Kidney (tissue), 14 donors: Measurements from ENCODE around the gene DTNB. TPM values are rescaled to one million over a fixed set of nuclear protein-coding genes. Genes with fewer than 3 reads are reported as not detected.

ENCODE experiments used
- DNase-seq, 5 donors: peaks; one replicate each; pipeline ENCODE4 v3.0.0-alpha.2; 2013 to 2020
- FAIRE-seq: peaks from 2 replicates; lab custom pipeline; 2012; peaks lifted over from hg19 to GRCh38; lab: Jason Lieb, UNC
- H3K27ac ChIP-seq, 2 donors: one replicate each; pipeline ENCODE4 v1.7.0; 2013; ENCODE audit warnings: low read depth in 2 of 2, low read length in 2 of 2, inconsistent platforms in 1 of 2
- H3K27me3 ChIP-seq: one replicate; pipeline ENCODE4 v1.7.1; 2013; ENCODE audit warnings: low read length, inconsistent platforms; ENCODE audit not compliant: control insufficient read depth, insufficient read depth
- H3K36me3 ChIP-seq, 3 donors: one replicate each; pipeline versions ENCODE4 v1.7.0 to v1.7.1; 2013; ENCODE audit warnings: low read length in 3 of 3, control low read depth in 1 of 3, inconsistent platforms in 1 of 3; ENCODE audit not compliant: insufficient read depth in 3 of 3, control insufficient read depth in 2 of 3
- H3K4me1 ChIP-seq, 3 donors: one replicate each; pipeline versions ENCODE4 v1.7.0 to v1.7.1; 2013; ENCODE audit warnings: low read length in 3 of 3, inconsistent platforms in 1 of 3, low read depth in 1 of 3; ENCODE audit not compliant: control insufficient read depth in 2 of 3, insufficient read depth in 2 of 3
- H3K4me3 ChIP-seq, 3 donors: one replicate each; pipeline versions ENCODE4 v1.7.0 to v1.8.1; 2013; ENCODE audit warnings: low read length in 3 of 3, control low read depth in 1 of 3, inconsistent platforms in 1 of 3
- H3K9ac ChIP-seq, 3 donors: one replicate each; pipeline versions ENCODE4 v1.7.0 to v1.7.1; 2013; ENCODE audit warnings: low read length in 3 of 3, control low read depth in 1 of 3, inconsistent platforms in 1 of 3
- H3K9me3 ChIP-seq, 3 donors: one replicate each; pipeline versions ENCODE4 v1.7.0 to v1.7.1; 2013; ENCODE audit warnings: low read length in 3 of 3, control low read depth in 1 of 3, inconsistent platforms in 1 of 3; ENCODE audit not compliant: control insufficient read depth in 2 of 3, insufficient read depth in 1 of 3
- intact Hi-C: fragments of 100-400 bp; cut with DNase I; formaldehyde crosslinking; loops from one replicate; pipeline ENCODE4 v1.11.1; 2022
- polyA plus RNA-seq: library from polyadenylated mRNA; stranded (reverse); fragments of 350-450 nt; fragmentation: Illumina TruSeq; extraction: RNeasy Lipid Tissue Mini Kit (QIAGEN cat#74804); gene quantifications from one replicate; pipeline ENCODE4 v1.2.3, GENCODE V29; 2014; ENCODE audit warnings: low read depth, low replicate concordance; ENCODE audit not compliant: insufficient read depth
- total RNA-seq: library from RNA; stranded (reverse); fragmentation: NEBNext Ultra II Directional; extraction: Animal tissue kit (Norgen Biotek cat#: 25700); gene quantifications from one replicate; pipeline ENCODE4 v1.2.1, GENCODE V29; 2021
- TF ChIP-seq, protein P1 (sequence below): IDR thresholded peaks from 3 replicates; pipeline ENCODE4 v1.5.1; 2012; ENCODE audit warnings: mild to moderate bottlenecking, moderate library complexity, borderline replicate concordance; ENCODE audit not compliant: insufficient read depth; ENCODE audit errors: extremely low read depth
- donor health status: control.
- donor health status: control.
- donor health status: control.
- donor health status: control.
- donor health status: control.
- donor health status: DM: yes; HTN: yes; CAD: no.
- donor health status: Normal renal cell carcinoma (clear cell type).

The DTNB gene
- total and polyA plus RNA-seq, 2 donors from 2014 or later: 23.0 to 28.1 TPM

DNA sequence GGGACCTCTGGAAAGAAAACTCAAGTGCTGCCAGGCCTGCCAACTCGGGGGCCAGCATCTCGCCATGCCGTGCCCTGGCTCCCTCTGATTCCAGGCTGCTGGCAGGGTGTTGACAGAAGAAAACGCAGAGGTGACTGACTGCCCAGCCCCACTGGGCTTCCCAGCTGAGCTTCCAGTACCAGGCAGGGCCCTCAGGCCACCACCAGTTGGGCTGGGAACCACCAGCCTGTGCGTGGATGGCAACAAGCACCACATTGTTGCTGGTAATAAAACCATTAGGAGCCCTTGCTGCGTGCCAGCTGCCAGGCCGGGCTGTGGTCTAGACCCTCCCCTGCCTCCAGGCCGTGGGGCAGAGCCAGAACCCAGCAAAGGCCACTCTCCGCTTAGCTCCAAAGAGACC, 340.8 kb downstream of the DTNB start:
- Histone ChIP-seq H3K27me3 (no peaks in the 10 kb centered on the region), H3K9ac (no peak overlapping the region), H3K4me3 (no peak overlapping the region), H3K27ac (no peak overlapping the region), H3K4me1 (peaks cover 0 to 23% (median 3%) of the 10 kb centered on the region in 3 donors), H3K9me3 (no peaks in the 10 kb centered on the region), H3K36me3 (no peaks in the 10 kb centered on the region)
- TF ChIP-seq, protein P1, sequence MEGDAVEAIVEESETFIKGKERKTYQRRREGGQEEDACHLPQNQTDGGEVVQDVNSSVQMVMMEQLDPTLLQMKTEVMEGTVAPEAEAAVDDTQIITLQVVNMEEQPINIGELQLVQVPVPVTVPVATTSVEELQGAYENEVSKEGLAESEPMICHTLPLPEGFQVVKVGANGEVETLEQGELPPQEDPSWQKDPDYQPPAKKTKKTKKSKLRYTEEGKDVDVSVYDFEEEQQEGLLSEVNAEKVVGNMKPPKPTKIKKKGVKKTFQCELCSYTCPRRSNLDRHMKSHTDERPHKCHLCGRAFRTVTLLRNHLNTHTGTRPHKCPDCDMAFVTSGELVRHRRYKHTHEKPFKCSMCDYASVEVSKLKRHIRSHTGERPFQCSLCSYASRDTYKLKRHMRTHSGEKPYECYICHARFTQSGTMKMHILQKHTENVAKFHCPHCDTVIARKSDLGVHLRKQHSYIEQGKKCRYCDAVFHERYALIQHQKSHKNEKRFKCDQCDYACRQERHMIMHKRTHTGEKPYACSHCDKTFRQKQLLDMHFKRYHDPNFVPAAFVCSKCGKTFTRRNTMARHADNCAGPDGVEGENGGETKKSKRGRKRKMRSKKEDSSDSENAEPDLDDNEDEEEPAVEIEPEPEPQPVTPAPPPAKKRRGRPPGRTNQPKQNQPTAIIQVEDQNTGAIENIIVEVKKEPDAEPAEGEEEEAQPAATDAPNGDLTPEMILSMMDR: no peak
- intact Hi-C loops: no loop called here
- no peak for FAIRE-seq
- no peak for DNase-seq

DNA sequence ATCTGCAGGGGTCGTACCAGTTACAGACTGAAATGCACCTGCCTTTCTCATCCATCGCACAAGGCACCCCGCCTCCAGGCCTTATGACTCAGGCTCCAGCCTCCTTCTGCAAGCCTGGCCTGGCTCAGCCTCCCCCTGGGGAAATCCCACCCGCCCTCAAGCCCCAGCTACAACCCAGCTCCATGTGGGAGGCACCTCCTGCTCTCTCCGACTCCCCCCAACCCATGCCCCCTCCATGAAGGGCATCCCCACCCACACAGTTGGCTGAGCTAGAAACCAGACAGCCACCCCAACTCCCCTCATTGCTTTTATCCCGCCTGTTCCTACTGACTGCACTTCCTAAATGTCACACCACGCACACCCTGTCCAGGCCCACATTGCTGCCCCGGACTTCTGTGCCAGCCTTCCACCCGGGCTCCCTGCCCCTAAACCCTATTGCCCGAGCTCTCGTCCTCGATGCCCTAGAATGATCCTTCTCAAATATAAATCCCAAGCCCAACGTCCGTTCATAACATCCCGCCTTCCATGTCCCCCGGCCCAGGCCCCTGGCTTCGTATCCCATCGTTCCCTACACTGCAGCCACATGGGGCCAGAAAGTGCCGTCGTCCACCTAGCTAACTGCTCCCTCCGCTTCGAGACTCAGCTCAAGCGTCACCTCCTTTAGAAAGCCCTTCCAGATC, 341.6 kb downstream of the DTNB start:
- H3K9me3 ChIP-seq: peaks cover 0 to 1% (median 0%) of the 10 kb centered on the region in 3 donors
- peaks cover 0 to 5% (median 0%) of the 10 kb centered on the region in 3 donors for H3K36me3 ChIP-seq
- no peak overlapping the region for H3K9ac ChIP-seq
- H3K4me3 ChIP-seq: no peak overlapping the region
- H3K4me1 ChIP-seq: peaks cover 0 to 18% (median 3%) of the 10 kb centered on the region in 3 donors
- H3K27ac ChIP-seq: no peak overlapping the region
- FAIRE-seq (no peak), DNase-seq (no peak)
- TF ChIP-seq, protein P1: no peak
- no peaks in the 10 kb centered on the region for H3K27me3 ChIP-seq
- intact Hi-C loops: no loop called here

DNA sequence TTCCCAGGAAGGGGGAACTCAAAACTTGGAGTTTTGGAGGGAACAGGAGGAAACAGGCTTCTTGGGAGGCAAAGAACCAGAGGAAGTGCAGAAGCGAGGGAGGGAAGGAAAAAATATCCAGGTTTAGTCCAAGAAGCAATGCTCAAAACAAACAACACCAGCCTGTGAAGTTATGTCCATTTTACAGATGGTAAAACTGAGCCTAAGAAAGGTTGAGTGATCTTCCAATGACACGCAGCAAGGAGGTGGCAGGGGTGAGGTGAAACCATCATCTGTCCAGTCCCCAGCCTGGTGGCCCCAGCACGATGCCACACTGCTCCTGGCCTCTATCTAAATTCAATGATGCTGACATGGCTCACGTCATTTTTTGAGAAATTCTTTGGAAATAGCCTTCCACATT, 342.4 kb downstream of the DTNB start:
- H3K9ac ChIP-seq: no peak overlapping the region
- DNase-seq (no peak), FAIRE-seq (no peak)
- TF ChIP-seq, protein P1: no peak
- H3K27me3 ChIP-seq: no peaks in the 10 kb centered on the region
- H3K9me3 ChIP-seq: peaks cover 0 to 10% (median 2%) of the 10 kb centered on the region in 3 donors
- H3K4me3 ChIP-seq: no peak overlapping the region
- intact Hi-C loops: no loop called here
- H3K36me3 ChIP-seq: peaks cover 0 to 9% (median 2%) of the 10 kb centered on the region in 3 donors
- H3K27ac ChIP-seq: no peak overlapping the region
- H3K4me1 ChIP-seq: peaks cover 0 to 14% (median 3%) of the 10 kb centered on the region in 3 donors

DNA sequence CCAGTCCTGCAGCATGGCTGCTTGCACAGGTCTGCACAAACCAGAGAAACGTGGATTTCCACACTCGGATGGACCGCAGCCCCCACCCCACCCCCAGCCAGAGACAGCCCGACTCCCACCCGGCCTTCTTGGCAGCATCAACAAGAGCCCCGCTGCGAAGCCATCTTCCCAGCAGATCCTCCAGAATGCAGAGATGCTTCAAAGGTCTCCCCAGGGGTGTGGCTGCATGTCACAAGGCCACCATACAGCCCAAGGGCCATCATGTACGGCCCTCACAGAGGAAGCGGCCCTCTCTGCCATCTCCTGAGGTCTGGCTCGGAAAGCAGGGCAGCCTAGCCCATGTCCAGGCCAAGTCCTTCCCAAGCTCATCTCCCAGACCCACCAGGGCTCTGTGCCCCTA, 343.1 kb downstream of the DTNB start:
- Histone ChIP-seq H3K9me3 (peaks cover 0 to 10% (median 2%) of the 10 kb centered on the region in 3 donors), H3K27me3 (no peaks in the 10 kb centered on the region), H3K36me3 (peaks cover 0 to 9% (median 2%) of the 10 kb centered on the region in 3 donors), H3K9ac (no peak overlapping the region), H3K4me1 (peaks cover 0 to 14% (median 3%) of the 10 kb centered on the region in 3 donors), H3K4me3 (no peak overlapping the region), H3K27ac (no peak overlapping the region)
- no peak for FAIRE-seq
- intact Hi-C loops: no loop called here
- TF ChIP-seq, protein P1: no peak
- DNase-seq: peak in 1 of 5 donors; percentile 61
